A673 (cell line): ENCODE results near the gene BPNT1.

ENCODE experiments used
- CTCF ChIP-seq: fragments of 300-800, 200-600 bp; sonication (generic); conservative IDR thresholded peaks from 2 replicates; pipeline ENCODE4 v1.5.1; 2017; ENCODE audit warnings: low read depth, mild to moderate bottlenecking, antibody characterized with exemption, low read length, moderate library complexity, mixed read lengths
- EZH2 ChIP-seq: fragments of 200-600 bp; sonication (generic); IDR thresholded peaks from 2 replicates; pipeline ENCODE4 v1.6.1; 2017; ENCODE audit warnings: borderline replicate concordance, low read depth, mild to moderate bottlenecking, mixed read lengths, antibody characterized with exemption, low read length; ENCODE audit not compliant: poor library complexity, severe bottlenecking

- no peak; the same call in 1 of the 2 replicates for TF ChIP-seq CTCF
- no peak for TF ChIP-seq EZH2
Observed at GRCh38 chr1:220012259-220012658, 77.3 kb downstream of the BPNT1 start.
